ENCODE data around the gene SLC7A4.

GRCh38 chr22:21043860-21044535, 11.6 kb upstream of the SLC7A4 start:
- TF ChIP-seq POLR2A (IDR thresholded peaks at IDR 0.05), result no peak
- TF ChIP-seq CTCF (IDR thresholded peaks at IDR 0.05), result no peak

All from testis (tissue), 2 donors.